GM19467 (cell line): ENCODE results near the gene GRID1.
"Not testable (repeated sequence)": the region's sequence is repeated elsewhere in the genome, so short reads cannot be mapped to it uniquely, and the experiment has no call there.

Experiments
- ATAC-seq: cut with Tn5 transposase; IDR thresholded peaks from one replicate; pipeline ENCODE4 v1.9.1; 2021; ENCODE audit warnings: mild to moderate bottlenecking, moderate library complexity; ENCODE audit not compliant: unreplicated experiment

The GRID1 gene

GRCh38 chr10:85863301-85864172 is 503.1 kb downstream of the GRID1 start:
- no peak for ATAC-seq

GRCh38 chr10:85862771-85863170 is 503.8 kb downstream of the GRID1 start:
- no peak for ATAC-seq

- ATAC-seq, result no peak
These were observed 504.9 kb downstream of the GRID1 start for GRCh38 chr10:85861513-85862197.

GRCh38 chr10:85859859-85860258 is 506.7 kb downstream of the GRID1 start:
- ATAC-seq, result no peak

- no peak for ATAC-seq
These were observed 507.6 kb downstream of the GRID1 start for GRCh38 chr10:85858776-85859515.

- ATAC-seq, result no peak
These were observed 508.8 kb downstream of the GRID1 start for GRCh38 chr10:85857791-85858190.

GRCh38 chr10:85857305-85857704 is 509.3 kb downstream of the GRID1 start:
- ATAC-seq, result no peak

GRCh38 chr10:85851934-85852333 is 514.7 kb downstream of the GRID1 start:
- ATAC-seq, result no peak

- no peak for ATAC-seq
These were observed 515.3 kb downstream of the GRID1 start for GRCh38 chr10:85851325-85851724.

GRCh38 chr10:85850736-85851135 is 515.9 kb downstream of the GRID1 start:
- no peak for ATAC-seq

GRCh38 chr10:85849315-85849714 is 517.3 kb downstream of the GRID1 start:
- ATAC-seq, result no peak

GRCh38 chr10:85848756-85849155 is 517.8 kb downstream of the GRID1 start:
- ATAC-seq, result no peak

- ATAC-seq, result no peak
These were observed 519.5 kb downstream of the GRID1 start for GRCh38 chr10:85847085-85847484.

GRCh38 chr10:85838660-85839059 is 527.9 kb downstream of the GRID1 start:
- not testable (repeated sequence) for ATAC-seq

- ATAC-seq, result no peak
These were observed 533.6 kb downstream of the GRID1 start for GRCh38 chr10:85832988-85833387.

GRCh38 chr10:85831422-85831821 is 535.2 kb downstream of the GRID1 start:
- ATAC-seq, result no peak

GRCh38 chr10:85826377-85826776 is 540.2 kb downstream of the GRID1 start:
- no peak for ATAC-seq

- no peak for ATAC-seq
These were observed 555.2 kb downstream of the GRID1 start for GRCh38 chr10:85811405-85811804.

- ATAC-seq, result no peak
These were observed 555.9 kb downstream of the GRID1 start for GRCh38 chr10:85810674-85811073.

GRCh38 chr10:85795460-85795859 is 571.1 kb downstream of the GRID1 start:
- no peak for ATAC-seq

- no peak for ATAC-seq
These were observed 572.0 kb downstream of the GRID1 start for GRCh38 chr10:85794553-85794952.

GRCh38 chr10:85792533-85792858 is 574.1 kb downstream of the GRID1 start:
- no peak for ATAC-seq
